ENCODE measurements around the gene PRICKLE3. TPM values are rescaled to one million over a fixed set of nuclear protein-coding genes. Genes with fewer than 3 reads are reported as not detected.

PRICKLE3 gene
- total RNA-seq, 2 experiments from 2014 or later, result 1.8 to 2.3 TPM

DNA sequence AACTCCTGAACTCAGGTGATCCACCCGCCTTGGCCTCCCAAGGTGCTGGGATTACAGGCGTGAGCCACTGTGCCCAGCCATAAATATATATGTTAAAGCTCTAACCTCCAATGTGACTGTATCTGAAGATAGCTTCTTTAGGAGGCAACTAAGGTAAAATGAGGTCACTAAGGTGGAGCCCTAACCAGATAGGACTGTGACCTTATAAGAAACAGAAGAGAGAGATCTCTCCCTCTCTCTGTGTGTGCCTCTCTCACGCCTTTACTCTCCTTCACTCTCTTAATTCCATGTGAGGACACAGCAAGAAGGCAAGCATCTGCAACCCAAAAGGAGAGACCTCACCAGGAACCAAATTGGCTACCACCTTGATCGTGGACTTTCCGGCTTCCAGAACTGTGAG, 24.5 kb downstream of the PRICKLE3 start:
- Mint-ChIP-seq H3K27me3 (no peaks in the 10 kb centered on the region), H3K9me3 (no peaks in the 10 kb centered on the region), H3K27ac (peak overlapping the region; percentile 17), H3K4me1 (ENCODE audit: low read depth) (peaks cover 15% of the 10 kb centered on the region), H3K4me3 (peak overlapping the region; percentile 11), H3K36me3 (ENCODE audit: low read depth) (no peaks in the 10 kb centered on the region)
- H3K27me3 ChIP-seq (ENCODE audit: control insufficient read depth in 1 of 2, insufficient read depth in 2 of 2, low read length in 2 of 2), result no peaks in the 10 kb centered on the region
- H3K4me3 ChIP-seq (ENCODE audit: low read length), result no peak overlapping the region
- intact Hi-C loops (cut with DNase I, micrococcal nuclease), result no loop called here
- no peaks in the 10 kb centered on the region for H3K9me3 ChIP-seq (ENCODE audit: control insufficient read depth in 1 of 2, insufficient read depth in 1 of 2, low read length in 2 of 2)
- no peak overlapping the region for H3K27ac ChIP-seq (ENCODE audit: low read depth in 1 of 2, low read length in 2 of 2)
- no peak for ATAC-seq (ENCODE audit: poor library complexity)
- CTCF ChIA-PET, result no interaction called here
- no peak for DNase-seq
- POLR2A ChIA-PET, result no interaction called here
- H3K4me1 ChIP-seq (ENCODE audit: insufficient read depth, low read length), result peaks cover 32% of the 10 kb centered on the region
- no peaks in the 10 kb centered on the region for H3K36me3 ChIP-seq (ENCODE audit: insufficient read depth, low read length)
- TF ChIP-seq, protein P1, sequence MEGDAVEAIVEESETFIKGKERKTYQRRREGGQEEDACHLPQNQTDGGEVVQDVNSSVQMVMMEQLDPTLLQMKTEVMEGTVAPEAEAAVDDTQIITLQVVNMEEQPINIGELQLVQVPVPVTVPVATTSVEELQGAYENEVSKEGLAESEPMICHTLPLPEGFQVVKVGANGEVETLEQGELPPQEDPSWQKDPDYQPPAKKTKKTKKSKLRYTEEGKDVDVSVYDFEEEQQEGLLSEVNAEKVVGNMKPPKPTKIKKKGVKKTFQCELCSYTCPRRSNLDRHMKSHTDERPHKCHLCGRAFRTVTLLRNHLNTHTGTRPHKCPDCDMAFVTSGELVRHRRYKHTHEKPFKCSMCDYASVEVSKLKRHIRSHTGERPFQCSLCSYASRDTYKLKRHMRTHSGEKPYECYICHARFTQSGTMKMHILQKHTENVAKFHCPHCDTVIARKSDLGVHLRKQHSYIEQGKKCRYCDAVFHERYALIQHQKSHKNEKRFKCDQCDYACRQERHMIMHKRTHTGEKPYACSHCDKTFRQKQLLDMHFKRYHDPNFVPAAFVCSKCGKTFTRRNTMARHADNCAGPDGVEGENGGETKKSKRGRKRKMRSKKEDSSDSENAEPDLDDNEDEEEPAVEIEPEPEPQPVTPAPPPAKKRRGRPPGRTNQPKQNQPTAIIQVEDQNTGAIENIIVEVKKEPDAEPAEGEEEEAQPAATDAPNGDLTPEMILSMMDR (IDR thresholded peaks at IDR 0.05), result no peak

DNA sequence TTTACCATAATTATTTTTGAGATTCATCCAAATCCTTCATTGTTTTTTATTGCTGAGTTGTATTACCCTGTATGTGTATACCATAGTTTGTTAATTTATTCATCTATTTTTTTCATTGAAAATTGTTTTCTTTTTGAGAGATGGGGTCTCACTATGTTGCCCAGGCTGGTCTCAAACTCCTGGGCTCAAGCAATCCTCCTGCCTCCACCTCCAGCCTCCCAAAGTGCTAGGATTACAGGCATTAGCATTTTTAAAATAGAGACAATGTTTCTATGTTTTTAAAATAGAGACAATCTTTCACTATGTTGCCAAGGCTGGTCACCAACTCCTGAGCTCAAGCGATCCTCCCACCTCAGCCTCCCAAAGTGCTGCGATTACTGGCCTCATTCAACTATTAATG, 25.3 kb downstream of the PRICKLE3 start:
- H3K9me3 ChIP-seq (ENCODE audit: control insufficient read depth in 1 of 2, insufficient read depth in 1 of 2, low read length in 2 of 2), result no peaks in the 10 kb centered on the region
- peaks cover 29% of the 10 kb centered on the region for H3K4me1 ChIP-seq (ENCODE audit: insufficient read depth, low read length)
- intact Hi-C loops (cut with DNase I, micrococcal nuclease), result no loop called here
- Mint-ChIP-seq H3K36me3 (ENCODE audit: low read depth) (peaks cover 4% of the 10 kb centered on the region), H3K4me1 (ENCODE audit: low read depth) (peaks cover 16% of the 10 kb centered on the region), H3K27ac (no peak overlapping the region), H3K4me3 (no peak overlapping the region), H3K9me3 (no peaks in the 10 kb centered on the region), H3K27me3 (no peaks in the 10 kb centered on the region)
- no peaks in the 10 kb centered on the region for H3K36me3 ChIP-seq (ENCODE audit: insufficient read depth, low read length)
- ChIA-PET POLR2A (no interaction called here), CTCF (no interaction called here)
- no peak for ATAC-seq (ENCODE audit: poor library complexity)
- no peak overlapping the region for H3K4me3 ChIP-seq (ENCODE audit: low read length)
- H3K27me3 ChIP-seq (ENCODE audit: control insufficient read depth in 1 of 2, insufficient read depth in 2 of 2, low read length in 2 of 2), result no peaks in the 10 kb centered on the region
- TF ChIP-seq, protein P1 (IDR thresholded peaks at IDR 0.05), result no peak
- H3K27ac ChIP-seq (ENCODE audit: low read depth in 1 of 2, low read length in 2 of 2), result no peak overlapping the region
- DNase-seq, result no peak

DNA sequence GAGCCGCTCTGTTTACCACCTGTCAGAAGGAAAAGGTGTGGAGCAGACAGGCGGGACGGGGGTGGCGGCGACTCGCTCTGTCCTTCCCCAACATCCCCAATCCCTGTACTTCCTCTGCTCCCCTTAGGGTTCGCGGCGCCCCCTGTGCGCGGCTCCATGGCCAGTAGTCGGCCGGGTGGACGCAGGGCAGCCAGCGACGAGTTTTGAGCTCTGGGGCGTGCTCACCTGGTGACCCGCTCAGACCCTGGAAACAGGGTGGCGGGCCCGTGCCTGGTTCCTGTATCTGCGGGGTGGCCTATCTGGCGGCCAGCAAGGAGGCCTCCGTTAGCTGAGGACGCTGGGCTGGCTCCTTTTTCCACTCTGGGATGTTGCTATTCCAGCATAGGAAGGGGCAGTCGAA, 29.0 kb downstream of the PRICKLE3 start:
- Histone ChIP-seq H3K27ac (ENCODE audit: low read depth in 1 of 2, low read length in 2 of 2) (no peak overlapping the region), H3K4me3 (ENCODE audit: low read length) (no peak overlapping the region), H3K27me3 (ENCODE audit: control insufficient read depth in 1 of 2, insufficient read depth in 2 of 2, low read length in 2 of 2) (no peaks in the 10 kb centered on the region), H3K9me3 (ENCODE audit: control insufficient read depth in 1 of 2, insufficient read depth in 1 of 2, low read length in 2 of 2) (no peaks in the 10 kb centered on the region), H3K4me1 (ENCODE audit: insufficient read depth, low read length) (peaks cover 14% of the 10 kb centered on the region), H3K36me3 (ENCODE audit: insufficient read depth, low read length) (no peaks in the 10 kb centered on the region)
- H3K27ac Mint-ChIP-seq, result no peak overlapping the region
- TF ChIP-seq, protein P1 (IDR thresholded peaks at IDR 0.05), result no peak
- DNase-seq (no peak), ATAC-seq (ENCODE audit: poor library complexity) (no peak)
- intact Hi-C loops (cut with DNase I, micrococcal nuclease), result no loop called here
- H3K4me1 Mint-ChIP-seq (ENCODE audit: low read depth), result peaks cover 20% of the 10 kb centered on the region
- H3K4me3 Mint-ChIP-seq, result no peak overlapping the region
- CTCF ChIA-PET, result no interaction called here
- POLR2A ChIA-PET, result interaction anchor here (1.6 kb wide), 1 partner anchor 56 kb away, joined by 8 read pairs; no protein-coding TSS in a partner anchor
- no peaks in the 10 kb centered on the region for H3K9me3 Mint-ChIP-seq
- peaks cover 11% of the 10 kb centered on the region for H3K36me3 Mint-ChIP-seq (ENCODE audit: low read depth)
- H3K27me3 Mint-ChIP-seq, result no peaks in the 10 kb centered on the region
